Naive thymus-derived CD4-positive, alpha-beta T cell (primary cell): ENCODE data around the gene CDCA5. TPM values are rescaled to one million over a fixed set of nuclear protein-coding genes. Genes with fewer than 3 reads are reported as not detected.

ENCODE experiments used
- ATAC-seq: fragments of 150-1000 bp; cut with Tn5 transposase; 2 replicates; pipeline ENCODE4 v1.10.0; 2021; ENCODE audit warnings: mild to moderate bottlenecking, moderate library complexity
- CTCF ChIA-PET: fragments of 350-600 bp; sonication (Branson Sonifier 250); formaldehyde crosslinking; loops from one replicate; lab custom pipeline; 2021; ENCODE audit warnings: antibody characterized with exemption; lab: Charles Lee
- POLR2A ChIA-PET: fragments of 350-600 bp; sonication (Branson Sonifier 250); formaldehyde crosslinking; loops from one replicate; lab custom pipeline; 2021; ENCODE audit warnings: antibody characterized with exemption, inconsistent platforms; lab: Charles Lee
- DNase-seq, 9 donors: peaks; one replicate each; pipeline versions ENCODE4 v3.0.0 to v3.0.0-alpha.2; 2020 to 2022; ENCODE audit warnings: mixed read lengths in 1 of 9
- H3K27ac ChIP-seq: one replicate; pipeline ENCODE4 v1.7.0; 2013; ENCODE audit warnings: mild to moderate bottlenecking, low read depth, low read length, moderate library complexity
- H3K27me3 ChIP-seq, 2 donors: one replicate each; pipeline ENCODE4 v1.7.0; 2013; ENCODE audit warnings: low read length in 2 of 2, mild to moderate bottlenecking in 2 of 2, moderate library complexity in 2 of 2; ENCODE audit not compliant: control insufficient read depth in 2 of 2, insufficient read depth in 2 of 2
- H3K36me3 ChIP-seq, 3 experiments: 1 replicate in 2 of 3; 2 replicates in 1 of 3; pipeline ENCODE4 v1.7.0; 2013; ENCODE audit warnings: low read length in 3 of 3, mild to moderate bottlenecking in 3 of 3, moderate library complexity in 1 of 3; ENCODE audit not compliant: insufficient read depth in 3 of 3, control insufficient read depth in 2 of 3
- H3K4me1 ChIP-seq, 2 donors: one replicate each; pipeline ENCODE4 v1.7.0; 2013; ENCODE audit warnings: low read length in 2 of 2, mild to moderate bottlenecking in 2 of 2, moderate library complexity in 1 of 2; ENCODE audit not compliant: control insufficient read depth in 2 of 2, insufficient read depth in 2 of 2
- H3K4me3 ChIP-seq: 2 replicates; pipeline ENCODE4 v1.7.0; 2013; ENCODE audit warnings: mild to moderate bottlenecking, low read length
- H3K9me3 ChIP-seq, 3 experiments: 1 replicate in 2 of 3; 2 replicates in 1 of 3; pipeline ENCODE4 v1.7.0; 2013; ENCODE audit warnings: low read length in 3 of 3; ENCODE audit not compliant: control insufficient read depth in 2 of 3
- H3K27ac Mint-ChIP-seq, 9 donors: one replicate each; pipeline ENCODE4 v1.8.0; 2020 to 2022; ENCODE audit warnings: mixed read lengths in 9 of 9, mild to moderate bottlenecking in 8 of 9, moderate library complexity in 5 of 9, inconsistent platforms in 2 of 9
- H3K27me3 Mint-ChIP-seq, 5 donors: one replicate each; pipeline ENCODE4 v1.8.0; 2021 to 2022; ENCODE audit warnings: mixed read lengths in 5 of 5, mild to moderate bottlenecking in 1 of 5
- H3K36me3 Mint-ChIP-seq, 5 donors: one replicate each; pipeline ENCODE4 v1.8.0; 2020 to 2022; ENCODE audit warnings: mixed read lengths in 5 of 5, mild to moderate bottlenecking in 3 of 5, inconsistent platforms in 1 of 5
- H3K4me1 Mint-ChIP-seq, 7 donors: one replicate each; pipeline ENCODE4 v1.8.0; 2020 to 2022; ENCODE audit warnings: mixed read lengths in 7 of 7, mild to moderate bottlenecking in 3 of 7, inconsistent platforms in 1 of 7
- H3K4me3 Mint-ChIP-seq, 10 donors: one replicate each; pipeline ENCODE4 v1.8.0; 2020 to 2022; ENCODE audit warnings: mild to moderate bottlenecking in 10 of 10, mixed read lengths in 10 of 10, moderate library complexity in 6 of 10, inconsistent platforms in 2 of 10
- H3K9me3 Mint-ChIP-seq, 11 donors: one replicate each; pipeline ENCODE4 v1.8.0; 2020 to 2022; ENCODE audit warnings: mixed read lengths in 11 of 11, mild to moderate bottlenecking in 4 of 11, inconsistent platforms in 1 of 11, moderate library complexity in 1 of 11
- intact Hi-C, 2 donors: fragments of 100-400 bp; cut with micrococcal nuclease; formaldehyde crosslinking; loops; one replicate each; pipeline ENCODE4 v1.15.1; 2023
- polyA plus RNA-seq, 2 donors: library from polyadenylated mRNA; unstranded; fragments of 300-500 nt; fragmentation: Illumina TruSeq; gene quantifications; one replicate each; pipeline ENCODE4 v1.2.3, GENCODE V29; 2021
- total RNA-seq, 6 experiments: library from RNA in 5 of 6; stranded (reverse) in 5 of 6; gene quantifications; 1 replicate in 5 of 6; 2 replicates in 1 of 6; pipeline ENCODE4 v1.2.3 and lab custom pipeline; 2021 to 2026

Gene CDCA5
- total RNA-seq: 10 to 100 TPM in 1 of 5 experiments, 1 to 10 TPM in 1, under 1 TPM in 3; 0.56 to 68.1 (median 0.81) TPM
- under 1 TPM; 0.31 to 0.47 TPM for polyA plus RNA-seq
- 0.67 reads per million for total RNA-seq (lab: John Stamatoyannopoulos, UW)

GRCh38 chr11:65083834-65084597 is at the start of gene CDCA5, which contains the start of gene ZFPL1:
TSS of gene CDCA5 (minus strand) at chr11:65084040. CDS start at chr11:65083978, 62 bp downstream.
TSS of gene ZFPL1 (plus strand) at chr11:65084222. CDS start at chr11:65084699, 477 bp downstream.
- ChIA-PET POLR2A (interaction anchor here (0.7 to 1.6 kb wide), 6 partner anchors 12 to 194 kb away, joined by 3 to 4 read pairs (median 4); partner anchors contain the start of genes ARL2, TM7SF2 and VPS51), CTCF (interaction anchor here (1.3 kb wide), 1 partner anchor 34 kb away, joined by 3 read pairs; no protein-coding TSS in a partner anchor)
- Mint-ChIP-seq H3K4me1 (peaks cover 20 to 49% (median 27%) of the 10 kb centered on the region in 7 donors), H3K9me3 (peaks cover 0 to 10% (median 0%) of the 10 kb centered on the region in 11 donors), H3K27ac (peak within 1 kb of the TSS; percentile 94 to 99 (median 97)), H3K27me3 (peaks cover 0 to 4% (median 0%) of the 10 kb centered on the region in 5 donors), H3K4me3 (peak within 1 kb of the TSS; percentile 88 to 99 (median 93)), H3K36me3 (peaks cover 0 to 26% (median 14%) of the 10 kb centered on the region in 5 donors)
- Histone ChIP-seq H3K4me1 (peaks cover 13 to 14% of the 10 kb centered on the region in 2 donors), H3K27ac (peak within 1 kb of the TSS; percentile 86), H3K4me3 (peak within 1 kb of the TSS; percentile 61), H3K9me3 (no peaks in the 10 kb centered on the region), H3K27me3 (no peaks in the 10 kb centered on the region), H3K36me3 (peaks cover 0 to 36% (median 11%) of the 10 kb centered on the region in 3 experiments)
- DNase-seq: peak; percentile 94 to 98 (median 97)
- intact Hi-C loops: loop anchor here (1.0 to 10.0 kb wide), 14 partner anchors 12 to 239 kb away; partner anchors contain the start of genes FAU (in 2 of the 2), MRPL49 (in 2 of the 2), PPP2R5B (in 2 of the 2) and SNX15 (in 2 of the 2)
- ATAC-seq: peak; percentile 96

- CTCF ChIA-PET: no interaction called here
- H3K4me1 ChIP-seq: peaks cover 10 to 21% of the 10 kb centered on the region in 2 donors
- peaks cover 31 to 50% (median 40%) of the 10 kb centered on the region in 7 donors for H3K4me1 Mint-ChIP-seq
Measured at GRCh38 chr11:65132988-65133700, 49.3 kb upstream of the CDCA5 start.

GRCh38 chr11:65132238-65132987 is 48.6 kb upstream of the CDCA5 start:
- ATAC-seq (no peak), DNase-seq (no peak)
- peaks cover 26 to 46% (median 40%) of the 10 kb centered on the region in 7 donors for H3K4me1 Mint-ChIP-seq
- no peak overlapping the region for H3K4me3 ChIP-seq
- peaks cover 0 to 16% (median 4%) of the 10 kb centered on the region in 5 donors for H3K36me3 Mint-ChIP-seq
- H3K27ac Mint-ChIP-seq: peak overlapping the region; percentile 38 to 100 (median 99)
- H3K27me3 Mint-ChIP-seq: no peaks in the 10 kb centered on the region
- ChIA-PET POLR2A (interaction anchor here (0.6 to 8.9 kb wide), 6 partner anchors 12 to 390 kb away, joined by 3 to 237 read pairs (median 7); partner anchors contain the start of genes FAU, MRPL49, TM7SF2 and ZNHIT2), CTCF (interaction anchor here (0.6 kb wide), 1 partner anchor 869 kb away, joined by 5 read pairs; no protein-coding TSS in a partner anchor)
- peak overlapping the region; percentile 77 to 100 (median 98) for H3K4me3 Mint-ChIP-seq
- H3K9me3 ChIP-seq: no peaks in the 10 kb centered on the region
- peaks cover 0 to 3% (median 0%) of the 10 kb centered on the region in 11 donors for H3K9me3 Mint-ChIP-seq
- peaks cover 10 to 21% of the 10 kb centered on the region in 2 donors for H3K4me1 ChIP-seq
- H3K36me3 ChIP-seq: peaks cover under 1 to 66% (median 30%) of the 10 kb centered on the region in 3 experiments
- peak overlapping the region; percentile 99 for H3K27ac ChIP-seq
- intact Hi-C loops: no loop called here
- H3K27me3 ChIP-seq: no peaks in the 10 kb centered on the region

More at GRCh38 chr11:65132988-65133700, 49.3 kb upstream of the CDCA5 start:
- Histone ChIP-seq H3K9me3 (no peaks in the 10 kb centered on the region), H3K4me3 (peak overlapping the region; percentile 90), H3K36me3 (peaks cover 0 to 58% (median 24%) of the 10 kb centered on the region in 3 experiments), H3K27me3 (no peaks in the 10 kb centered on the region), H3K27ac (peak overlapping the region; percentile 99)
- POLR2A ChIA-PET: interaction anchor here (2.7 to 8.9 kb wide), 5 partner anchors 12 to 47 kb away, joined by 12 to 237 read pairs (median 40); partner anchors contain the start of genes FAU, MRPL49, TM7SF2 and VPS51
- H3K27ac Mint-ChIP-seq: peak overlapping the region; percentile 97 to 100 (median 99)
- peaks cover 0 to 3% (median 0%) of the 10 kb centered on the region in 11 donors for H3K9me3 Mint-ChIP-seq
- peaks cover 0 to 16% (median 4%) of the 10 kb centered on the region in 5 donors for H3K36me3 Mint-ChIP-seq
- DNase-seq (peak in 2 of 9 donors; percentile 39 to 58), ATAC-seq (no peak)
- peak overlapping the region; percentile 89 to 100 (median 99) for H3K4me3 Mint-ChIP-seq
- H3K27me3 Mint-ChIP-seq: no peaks in the 10 kb centered on the region
- intact Hi-C loops: no loop called here

GRCh38 chr11:65131895-65132237 is 48.0 kb upstream of the CDCA5 start:
- H3K27me3 Mint-ChIP-seq: no peaks in the 10 kb centered on the region
- intact Hi-C loops: no loop called here

GRCh38 chr11:65131417-65131776 is 47.6 kb upstream of the CDCA5 start:
- H3K9me3 ChIP-seq: no peaks in the 10 kb centered on the region
- ChIA-PET POLR2A (interaction anchor here (0.6 to 8.9 kb wide), 5 partner anchors 11 to 389 kb away, joined by 3 to 237 read pairs (median 9); partner anchors contain the start of genes FAU, MRPL49, TM7SF2 and ZNHIT2), CTCF (interaction anchor here (0.6 to 1.0 kb wide), 3 partner anchors 10 to 870 kb away, joined by 3 to 5 read pairs (median 4); partner anchors contain the start of genes FAU, MRPL49 and ZNHIT2)
- H3K27ac Mint-ChIP-seq: peak overlapping the region in 4 of 9 donors; percentile 39 to 82 (median 44)
- peak overlapping the region; percentile 99 for H3K27ac ChIP-seq
- H3K4me1 ChIP-seq: peaks cover 10 to 19% of the 10 kb centered on the region in 2 donors
- peaks cover 3 to 22% (median 4%) of the 10 kb centered on the region in 5 donors for H3K36me3 Mint-ChIP-seq
- H3K9me3 Mint-ChIP-seq: peaks cover 0 to 6% (median 0%) of the 10 kb centered on the region in 11 donors
- H3K4me3 Mint-ChIP-seq: no peak overlapping the region
- intact Hi-C loops: no loop called here
- no peaks in the 10 kb centered on the region for H3K27me3 Mint-ChIP-seq
- H3K36me3 ChIP-seq: peaks cover 11 to 76% (median 35%) of the 10 kb centered on the region in 3 experiments
- H3K4me1 Mint-ChIP-seq: peaks cover 19 to 38% (median 31%) of the 10 kb centered on the region in 7 donors
- no peak overlapping the region for H3K4me3 ChIP-seq
- ATAC-seq (no peak), DNase-seq (no peak)
- no peaks in the 10 kb centered on the region for H3K27me3 ChIP-seq

More at GRCh38 chr11:65131895-65132237, 48.0 kb upstream of the CDCA5 start:
- DNase-seq (no peak), ATAC-seq (no peak)
- H3K27me3 ChIP-seq: no peaks in the 10 kb centered on the region
- H3K9me3 ChIP-seq: no peaks in the 10 kb centered on the region
- ChIA-PET POLR2A (interaction anchor here (0.6 to 8.9 kb wide), 6 partner anchors 11 to 389 kb away, joined by 3 to 237 read pairs (median 7); partner anchors contain the start of genes FAU, MRPL49, TM7SF2 and ZNHIT2), CTCF (interaction anchor here (0.6 to 0.7 kb wide), 2 partner anchors 15 to 869 kb away, joined by 3 to 5 read pairs; partner anchors contain the start of gene ZNHIT2)
- H3K4me3 Mint-ChIP-seq: peak overlapping the region in 5 of 10 donors; percentile 3 to 43 (median 25)
- peaks cover 24 to 43% (median 36%) of the 10 kb centered on the region in 7 donors for H3K4me1 Mint-ChIP-seq
- H3K36me3 Mint-ChIP-seq: peaks cover 0 to 17% (median 4%) of the 10 kb centered on the region in 5 donors
- H3K4me3 ChIP-seq: no peak overlapping the region
- H3K36me3 ChIP-seq: peaks cover 6 to 71% (median 31%) of the 10 kb centered on the region in 3 experiments
- H3K4me1 ChIP-seq: peaks cover 10 to 21% of the 10 kb centered on the region in 2 donors
- peaks cover 0 to 5% (median 0%) of the 10 kb centered on the region in 11 donors for H3K9me3 Mint-ChIP-seq
- peak overlapping the region in 3 of 9 donors; percentile 22 to 98 (median 71) for H3K27ac Mint-ChIP-seq
- peak overlapping the region; percentile 99 for H3K27ac ChIP-seq
